HUDEP-2 (cell line): ENCODE results near the gene UST.

Experiments
- DNase-seq, 76 experiments: peaks; one replicate each; lab custom pipeline; 2025; ENCODE audit not compliant: unreplicated experiment in 76 of 76; lab: John Stamatoyannopoulos, UW

The UST gene

DNA sequence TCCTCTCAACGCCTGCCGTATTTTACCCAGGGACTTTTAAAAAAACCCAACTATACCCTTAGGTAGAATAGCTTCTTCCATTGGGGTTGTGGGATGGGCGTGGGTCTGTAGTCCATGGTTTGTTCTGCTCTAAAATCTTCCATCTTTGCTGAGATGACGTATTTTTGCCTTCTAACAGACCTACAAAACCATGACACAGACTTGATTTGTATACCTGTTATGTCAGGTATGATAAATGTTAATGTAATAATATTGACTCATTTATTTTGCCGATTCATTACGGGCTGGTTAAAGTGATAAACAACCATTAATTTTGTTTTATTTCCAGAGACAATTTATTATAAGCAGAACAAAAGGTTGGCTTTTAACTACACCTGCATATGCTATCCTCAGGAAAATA lies 48.7 kb downstream of the UST start:
- no peak for DNase-seq

DNA sequence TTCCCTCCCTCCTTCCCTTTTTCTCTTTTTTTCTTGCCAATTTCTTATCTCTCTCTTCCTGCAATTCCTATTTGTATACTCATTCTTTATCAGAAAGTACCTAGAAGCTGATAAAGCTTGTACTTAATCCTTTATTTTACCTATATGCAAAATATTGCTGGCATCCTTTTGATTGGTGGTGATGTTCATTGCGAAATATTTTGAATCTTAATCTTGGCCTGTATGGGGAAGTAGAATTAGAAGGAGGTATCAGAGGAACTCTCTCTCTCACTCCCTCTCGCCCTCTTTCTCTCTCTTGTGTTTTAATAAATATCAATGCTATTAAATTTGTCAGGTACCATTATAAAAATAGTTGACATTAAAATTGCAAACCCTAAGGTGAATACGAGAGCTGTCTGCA lies 52.8 kb downstream of the UST start:
- DNase-seq, result no peak

DNA sequence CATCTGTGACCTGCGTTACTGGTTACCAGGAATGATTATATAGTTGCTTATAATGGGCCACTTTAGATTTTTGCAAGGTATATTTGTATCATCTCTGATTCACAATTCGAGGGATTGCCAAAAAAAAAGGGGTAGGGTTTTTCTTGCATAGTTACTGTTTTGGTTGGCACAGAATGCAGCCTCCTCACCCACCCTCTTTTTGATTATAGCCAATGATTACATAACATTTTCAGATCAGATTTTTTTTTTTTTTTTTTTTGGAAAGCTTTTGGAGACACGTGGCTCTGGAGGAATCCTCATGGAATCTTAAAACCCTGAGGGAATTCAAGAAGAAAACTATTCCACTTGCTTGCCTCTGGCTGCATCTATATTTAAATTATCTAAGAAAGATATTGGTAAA lies 53.7 kb downstream of the UST start:
- DNase-seq, result no peak

DNA sequence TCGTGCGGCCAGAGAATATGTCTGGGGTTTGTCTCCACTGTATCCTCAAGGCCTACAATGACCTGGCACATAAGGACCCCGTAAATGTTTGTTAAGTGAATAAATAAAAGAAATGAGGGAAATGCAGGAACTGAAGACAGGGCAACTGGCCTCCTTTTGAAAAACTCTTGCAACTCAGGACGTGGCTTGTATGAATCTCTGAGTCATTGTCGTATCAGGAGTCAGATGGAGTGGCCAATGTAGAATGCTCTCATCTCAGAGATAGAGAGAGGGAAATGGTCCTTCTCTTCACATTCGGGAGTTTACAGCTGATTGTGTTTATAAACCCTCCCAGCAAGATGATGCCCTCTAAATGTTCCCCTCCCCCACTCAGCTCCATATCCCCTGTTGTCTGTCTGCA lies 57.1 kb downstream of the UST start:
- no peak for DNase-seq

DNA sequence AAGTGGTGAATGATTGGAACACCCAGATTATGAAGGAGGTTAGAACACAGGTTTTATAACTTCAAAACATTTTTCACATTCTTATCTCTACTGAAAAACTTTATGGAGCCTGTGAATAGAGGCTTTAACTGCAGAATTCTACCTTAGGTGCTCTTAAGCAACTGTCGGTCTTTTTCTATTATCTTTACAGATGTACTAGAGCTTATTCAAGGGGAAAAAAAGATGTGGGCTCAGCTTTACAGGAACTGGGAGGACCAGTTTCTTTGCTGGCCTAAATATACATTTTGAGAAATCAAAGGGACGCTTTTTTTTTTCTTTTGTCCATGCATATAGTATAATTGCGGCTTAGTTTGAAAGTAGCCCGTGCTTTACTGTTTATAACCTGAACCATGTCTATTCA lies 58.9 kb downstream of the UST start:
- DNase-seq, result no peak

DNA sequence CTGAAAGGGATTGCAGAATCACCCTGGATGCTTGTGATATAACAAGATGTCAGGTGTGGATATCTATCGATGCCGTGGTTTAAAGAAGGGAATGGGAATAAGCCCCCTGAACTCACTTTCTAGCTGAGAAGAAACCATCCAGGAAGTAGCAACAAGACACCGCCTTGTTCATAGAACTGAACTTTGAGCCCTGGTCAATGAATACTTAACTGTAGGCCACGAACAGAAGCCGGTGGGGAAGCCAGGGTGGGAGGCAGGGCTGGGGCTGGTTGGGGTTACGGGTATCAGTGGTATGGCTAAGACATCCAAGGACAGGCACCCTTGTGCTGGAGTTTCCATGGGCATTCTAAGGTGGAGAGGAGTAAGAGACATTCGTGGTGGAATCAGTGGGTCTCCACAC lies 61.0 kb downstream of the UST start:
- no peak for DNase-seq

DNA sequence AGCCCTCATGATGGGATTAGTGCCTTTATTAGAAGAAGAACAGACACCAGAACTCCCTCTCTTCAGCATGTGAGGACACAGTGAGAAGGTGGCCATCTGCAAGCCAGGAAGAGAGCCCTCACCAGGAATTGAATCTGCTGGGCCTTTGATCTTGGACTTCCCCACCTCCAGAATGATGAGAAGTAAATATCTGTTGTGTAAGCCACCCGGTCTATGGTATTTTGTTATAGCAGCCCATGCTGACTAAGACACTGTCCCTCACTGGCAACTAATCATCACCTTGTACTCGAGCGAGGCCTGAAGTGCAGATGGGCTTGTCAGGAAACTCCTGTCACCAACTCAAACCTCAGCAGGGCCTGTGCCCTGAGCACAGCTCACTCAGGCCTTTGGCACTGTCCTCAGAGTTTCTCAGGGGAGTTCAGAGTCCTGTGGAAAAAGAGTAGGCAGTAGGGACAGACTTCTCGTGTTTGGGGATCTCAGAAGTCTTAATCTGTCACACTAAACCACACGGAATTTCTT lies 62.0 kb downstream of the UST start:
- no peak for DNase-seq

DNA sequence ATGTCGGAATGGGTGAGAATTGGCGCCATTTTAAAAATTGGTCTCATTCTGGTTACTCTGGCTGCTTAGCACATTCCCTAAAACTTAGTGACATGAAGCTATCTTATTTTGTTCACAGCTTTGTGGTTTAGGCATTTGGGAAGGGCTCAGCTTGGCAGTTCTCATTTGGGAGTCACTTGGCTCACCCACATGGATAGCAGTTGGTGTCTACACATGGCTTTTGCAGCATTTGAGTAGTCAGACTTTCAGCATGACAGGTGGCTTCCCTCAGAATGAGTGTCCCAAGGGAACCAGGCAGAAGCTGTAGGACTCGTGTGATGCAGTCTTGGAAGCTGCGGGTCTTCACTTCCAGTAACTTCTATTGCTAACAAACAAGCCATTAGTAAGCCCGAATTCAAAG lies 64.6 kb downstream of the UST start:
- DNase-seq, result no peak

DNA sequence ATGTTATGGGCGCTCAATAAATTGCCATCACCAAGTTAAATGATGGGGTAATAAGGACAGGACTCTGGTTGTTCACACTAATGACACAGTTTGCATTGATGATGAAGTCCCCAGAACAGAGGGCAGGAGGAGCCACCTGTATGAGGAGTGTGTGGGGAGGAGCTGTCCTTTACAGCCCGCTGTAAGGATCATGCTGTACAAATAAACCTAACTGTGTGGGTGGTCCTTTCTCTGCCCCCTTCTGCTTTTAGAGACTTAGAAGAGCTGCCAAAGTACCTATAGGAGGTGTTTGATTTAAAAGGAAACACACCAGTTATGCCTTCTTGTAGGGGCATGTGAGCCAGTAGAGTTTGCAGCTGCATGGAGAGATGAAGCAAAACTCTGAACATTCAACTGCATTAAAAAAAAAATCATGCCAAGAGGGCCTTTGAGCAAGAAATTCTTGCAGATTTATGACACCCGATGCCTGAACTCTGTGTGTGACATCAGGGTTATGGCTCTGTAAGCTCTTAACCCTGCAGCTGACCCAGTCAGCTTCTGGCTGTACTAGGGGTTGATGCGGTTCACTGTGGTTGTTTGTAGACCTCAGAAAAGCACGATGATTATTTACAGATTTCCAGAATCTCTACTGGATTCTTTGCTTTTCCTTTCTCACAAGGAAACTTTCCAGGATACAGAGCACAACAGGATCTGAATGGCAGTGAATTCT lies 67.4 kb downstream of the UST start:
- DNase-seq, result no peak

DNA sequence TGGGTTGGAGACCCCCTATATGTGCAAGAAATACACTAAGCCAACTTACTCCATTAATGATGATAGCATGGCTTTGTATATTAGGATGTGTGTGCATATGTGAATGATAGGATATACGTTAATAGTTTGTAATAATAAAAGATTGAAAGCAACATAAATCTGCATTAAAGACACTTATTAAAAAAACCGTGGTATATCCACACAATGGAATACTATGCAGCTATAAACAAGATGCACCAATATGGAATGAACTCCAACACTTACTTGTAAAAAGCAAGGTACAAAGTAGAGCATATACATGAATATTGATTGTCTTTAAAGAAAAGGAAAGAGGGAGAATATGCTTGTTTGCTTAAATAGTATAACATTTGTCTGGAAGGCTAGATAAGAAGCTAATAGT lies 68.0 kb downstream of the UST start:
- DNase-seq, result no peak

DNA sequence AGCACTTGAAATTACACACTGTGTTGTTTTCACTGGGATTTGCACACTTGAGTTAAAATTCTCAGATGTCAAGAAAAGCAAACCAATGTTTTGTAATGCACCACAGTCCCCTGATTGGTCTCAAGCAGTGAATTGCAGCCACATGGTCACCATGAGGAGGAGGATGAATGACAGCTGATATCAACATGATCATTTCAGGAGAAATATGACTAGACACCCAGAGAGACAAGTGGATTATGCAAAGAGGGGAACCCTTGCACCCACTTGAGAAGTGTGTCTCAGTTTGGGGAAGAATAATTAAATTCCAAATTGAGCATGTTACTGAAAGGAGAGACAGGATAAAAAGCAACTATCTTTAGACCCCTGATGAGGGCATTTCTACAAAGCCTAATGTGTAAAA lies 69.3 kb downstream of the UST start:
- no peak for DNase-seq

DNA sequence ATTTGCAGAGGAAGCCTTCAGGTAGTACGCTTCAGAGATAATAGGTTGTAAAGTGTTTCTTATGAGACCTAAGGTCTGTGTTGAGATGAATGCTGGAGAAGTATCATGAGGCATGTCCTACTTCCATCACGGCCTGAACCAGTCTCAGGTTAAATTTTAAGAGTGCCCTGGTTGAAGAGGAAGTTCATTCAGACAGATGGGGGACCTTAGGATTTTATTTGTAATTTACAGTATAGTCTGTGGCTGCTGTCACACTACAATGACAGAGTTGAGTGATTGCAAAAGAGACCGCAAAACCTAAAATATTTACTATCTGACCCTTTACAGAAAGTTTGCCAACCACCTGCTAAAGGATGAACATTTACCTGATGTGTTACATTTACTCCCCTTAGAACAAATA lies 70.9 kb downstream of the UST start:
- no peak for DNase-seq

DNA sequence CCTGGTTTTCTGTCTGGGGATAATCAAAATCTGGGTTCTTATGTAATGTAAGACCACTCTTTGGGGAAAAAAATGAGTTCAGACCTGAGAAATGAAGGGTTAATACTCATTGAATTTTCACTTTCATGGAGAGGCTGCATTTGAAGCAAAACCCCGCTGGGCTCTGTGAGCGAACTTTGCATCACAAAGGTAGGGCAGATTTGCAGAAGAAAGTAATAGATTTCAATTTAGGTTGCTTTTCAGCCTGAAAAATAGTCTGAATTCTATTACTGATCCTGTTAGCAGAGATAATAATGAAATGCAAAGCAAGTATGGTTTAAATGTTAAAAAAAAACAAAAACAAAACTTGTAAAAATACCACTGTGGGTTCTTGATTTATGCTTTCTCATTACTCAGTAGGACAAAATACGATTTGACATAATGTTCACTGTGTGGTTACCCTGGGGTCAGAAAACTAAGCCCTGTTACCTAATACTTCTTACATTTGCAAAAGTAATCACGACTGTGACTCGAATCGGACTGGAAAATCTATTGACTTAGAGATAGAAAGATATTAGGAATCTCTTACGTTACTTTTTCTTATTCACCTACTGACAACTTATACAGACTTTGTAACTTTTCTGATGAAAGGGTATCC lies 72.2 kb downstream of the UST start:
- DNase-seq, result no peak

DNA sequence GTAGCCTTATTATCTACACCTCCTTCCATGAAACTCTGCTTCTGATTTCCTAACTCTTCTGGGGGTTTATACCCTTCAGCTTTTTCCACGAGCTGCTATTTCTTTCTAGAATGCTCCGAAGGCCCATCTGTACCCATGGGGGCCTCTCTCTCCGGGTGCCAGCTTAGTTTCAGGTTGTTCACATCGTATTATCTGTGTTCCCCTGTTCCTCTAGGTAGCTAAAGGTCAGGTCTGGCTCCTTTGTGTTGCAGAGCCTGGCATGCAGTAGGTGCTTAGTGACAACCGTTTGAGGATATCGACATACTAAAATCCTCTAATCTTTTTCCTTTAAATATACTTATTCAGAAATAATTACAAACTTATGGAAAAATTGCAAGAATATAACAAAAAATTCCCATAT lies 73.0 kb downstream of the UST start:
- DNase-seq, result no peak

DNA sequence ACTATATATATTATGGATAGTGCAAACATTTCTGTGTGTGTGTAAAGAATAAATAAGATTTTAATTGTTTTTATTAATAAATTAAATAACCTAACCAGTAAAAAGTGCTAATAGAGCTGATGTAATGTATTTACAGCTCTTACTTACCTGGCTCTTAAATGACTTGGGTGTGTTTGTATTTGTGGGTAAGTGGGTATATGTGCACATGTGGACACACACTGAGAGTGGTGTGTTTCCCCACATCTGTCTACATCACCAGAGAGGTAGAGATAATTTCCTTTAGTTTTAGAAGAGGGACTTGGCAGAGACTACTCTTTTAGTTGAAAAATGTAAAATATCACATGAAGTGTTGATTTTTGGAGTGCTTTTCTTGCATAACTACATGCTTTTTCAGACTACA lies 76.0 kb downstream of the UST start:
- DNase-seq, result no peak

DNA sequence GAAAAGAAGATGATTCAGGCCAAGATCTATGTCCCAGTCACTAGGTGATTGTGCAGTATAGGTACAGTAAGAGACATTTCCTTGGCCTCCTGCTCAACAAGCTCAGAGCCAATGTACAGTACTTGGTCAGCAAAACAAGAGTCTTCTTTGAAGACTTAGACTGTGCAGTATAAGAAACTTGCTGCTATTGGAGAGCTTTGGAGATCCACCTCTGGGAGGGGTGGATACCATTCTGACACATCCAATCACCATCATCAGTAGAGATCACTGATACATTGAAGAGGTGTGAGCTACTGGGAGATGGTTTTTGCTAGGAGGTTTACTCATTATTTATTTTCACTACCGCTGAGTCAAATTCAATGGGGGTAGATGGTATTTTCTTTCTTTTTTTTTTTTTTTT lies 77.5 kb downstream of the UST start:
- no peak for DNase-seq

DNA sequence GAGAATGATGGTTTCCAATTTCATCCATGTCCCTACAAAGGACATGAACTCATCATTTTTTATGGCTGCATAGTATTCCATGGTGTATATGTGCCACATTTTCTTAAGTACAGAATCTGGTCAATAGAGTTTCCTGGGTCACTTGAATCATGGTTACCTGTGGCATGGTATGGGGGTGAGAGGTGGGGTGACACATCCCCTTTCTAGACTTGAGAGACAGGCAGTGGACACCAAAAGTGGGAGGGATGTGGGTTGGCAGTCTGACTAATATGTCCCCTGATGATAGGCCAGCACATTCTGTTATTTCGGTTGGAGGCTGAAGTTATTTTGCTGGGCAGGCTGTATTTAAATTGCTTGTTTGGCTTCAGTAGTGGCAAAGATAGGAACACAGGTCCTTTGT lies 78.1 kb downstream of the UST start:
- DNase-seq, result no peak

DNA sequence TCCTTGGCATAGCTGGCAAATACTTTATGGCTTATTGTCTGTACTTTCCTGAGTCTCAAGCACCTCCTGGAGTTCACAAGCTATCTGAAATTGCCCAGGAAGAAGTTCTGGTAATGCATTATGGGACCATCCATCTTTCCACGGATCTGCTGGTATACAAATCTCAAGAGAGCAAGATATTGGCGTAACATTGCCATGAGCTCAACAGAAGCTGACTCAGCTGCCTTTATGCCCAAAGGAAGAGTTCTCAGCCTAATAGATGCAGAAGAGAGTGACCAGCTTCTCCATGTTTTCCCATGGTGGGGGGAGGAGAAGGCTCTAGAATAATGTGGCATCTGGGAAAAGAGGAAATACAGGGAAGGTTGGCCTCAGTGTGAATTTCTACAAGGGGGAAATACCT lies 78.7 kb downstream of the UST start:
- no peak for DNase-seq

DNA sequence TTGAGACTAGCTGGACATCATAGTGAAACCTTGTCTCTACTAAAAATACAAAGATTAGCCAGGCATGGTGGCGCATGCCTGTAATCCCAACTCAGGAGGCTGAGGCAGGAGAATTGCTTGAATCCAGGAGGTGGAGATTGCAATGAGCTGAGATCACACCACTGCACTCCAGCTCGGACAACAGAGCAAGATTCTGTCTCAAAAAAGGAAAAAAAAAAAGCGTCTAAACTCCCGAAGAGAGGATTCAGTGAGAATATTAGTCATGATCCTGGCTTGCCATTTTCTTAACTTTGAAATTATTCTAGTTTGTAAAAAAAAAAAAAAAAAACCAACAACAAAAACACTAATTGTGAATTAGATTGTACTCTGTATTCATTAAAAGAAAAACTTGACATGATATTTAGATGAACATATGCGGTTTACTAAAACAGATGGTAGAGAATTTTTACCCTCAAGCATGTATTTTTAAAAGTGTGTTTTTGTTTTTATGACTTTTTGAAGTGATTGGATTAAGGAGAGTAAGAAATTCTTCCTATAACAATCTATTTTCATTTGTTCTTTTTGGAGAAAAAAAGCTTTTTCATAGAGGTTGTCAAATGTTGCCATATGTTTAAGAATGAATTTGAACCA lies 80.7 kb downstream of the UST start:
- DNase-seq, result no peak

DNA sequence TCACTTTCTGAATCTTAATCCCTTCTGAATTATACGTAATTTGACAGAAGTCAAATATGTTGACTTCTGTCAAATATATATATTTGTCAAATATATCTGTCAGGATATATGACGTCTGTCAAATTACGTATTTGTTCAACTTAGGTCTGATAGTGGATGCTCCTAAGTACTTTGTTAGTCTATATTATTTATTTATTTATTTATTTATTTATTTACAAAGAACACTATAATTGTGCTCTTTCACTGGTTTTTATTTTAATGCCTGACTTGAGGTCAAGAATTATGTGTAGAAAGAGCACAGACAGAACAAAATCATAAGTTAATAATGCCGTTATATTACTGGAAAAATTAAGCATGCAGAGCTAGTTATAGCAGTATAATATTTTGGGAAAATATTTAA lies 81.2 kb downstream of the UST start:
- no peak for DNase-seq

DNA sequence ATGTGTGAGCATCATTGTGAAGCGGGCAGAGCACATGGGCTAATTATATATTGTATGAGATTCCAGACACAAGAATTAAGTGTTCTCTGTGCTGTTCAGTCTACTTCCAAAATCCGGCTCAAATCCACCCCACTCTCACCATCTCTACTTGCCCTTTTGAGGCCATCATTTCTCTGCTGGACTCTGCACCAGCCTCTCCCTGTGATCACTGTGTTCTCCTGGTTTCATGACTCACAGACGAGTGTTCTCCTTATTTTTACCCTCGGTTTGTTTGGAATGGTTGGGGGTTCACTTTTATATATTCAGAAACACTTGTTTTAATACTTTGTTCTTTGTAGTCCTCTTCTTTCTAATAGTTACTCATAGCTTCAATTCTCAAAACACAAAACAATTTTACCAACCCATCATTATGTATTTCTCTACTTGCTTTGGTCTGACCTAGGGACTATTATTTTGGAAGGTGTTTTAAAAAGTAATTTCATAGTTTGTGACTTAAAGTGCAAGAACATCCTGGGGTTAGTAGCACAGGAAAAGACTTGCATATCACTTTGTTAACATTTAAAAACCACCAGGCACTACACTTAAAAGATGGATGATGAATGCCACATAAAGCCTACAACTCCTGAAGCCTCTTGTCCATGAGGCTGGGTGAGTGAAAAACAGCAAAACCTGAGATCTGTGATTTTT lies 82.7 kb downstream of the UST start:
- no peak for DNase-seq

DNA sequence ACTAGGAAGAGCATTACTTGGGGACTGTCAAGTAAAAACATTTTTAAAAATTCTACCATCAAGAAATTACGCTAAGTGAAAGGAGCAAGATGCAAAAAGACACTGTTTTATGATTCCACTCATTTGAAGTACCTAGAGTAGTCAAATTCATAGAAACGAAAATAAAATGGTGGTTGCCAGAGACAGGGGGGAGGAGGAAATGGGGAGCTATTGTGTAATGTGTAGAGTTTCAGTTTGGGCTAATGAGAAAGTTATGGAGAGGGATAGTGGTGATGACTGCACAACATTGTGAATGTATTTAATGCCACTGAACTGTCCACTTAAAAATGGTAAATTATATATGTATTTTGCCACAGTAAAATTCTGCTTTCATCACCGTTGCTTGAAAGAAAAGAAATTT lies 83.8 kb downstream of the UST start:
- no peak for DNase-seq
